OCI-LY3 (cell line): ENCODE data around the gene TPO.

Source experiments
- CTCF ChIP-seq: fragments of 200-600, 300-600 bp; sonication (generic); IDR thresholded peaks from 2 replicates; pipeline ENCODE4 v1.5.1; 2014; ENCODE audit warnings: antibody characterized with exemption, low read length, low read depth
- EZH2phosphoT487 ChIP-seq: fragments of 200-600 bp; shearing (Covaris generic); IDR thresholded peaks from 2 replicates; pipeline ENCODE4 v1.6.1; 2018; ENCODE audit warnings: antibody characterized with exemption, mixed run types, low read depth

GRCh38 chr2:1552611-1553010 lies 139.3 kb downstream of the TPO start:
- no peak for TF ChIP-seq CTCF
- TF ChIP-seq EZH2phosphoT487: no peak
